IMR-90 (cell line): Measurements from ENCODE around the gene AHDC1. TPM values are rescaled to one million over a fixed set of nuclear protein-coding genes. Genes with fewer than 3 reads are reported as not detected.

Source experiments
- ATAC-seq: fragments of 200-7000 bp; cut with Tn5 transposase; 2 replicates; pipeline ENCODE4 v1.9.1; 2020; ENCODE audit warnings: low read depth, mild to moderate bottlenecking, moderate library complexity
- BruUV-seq: library from RNA; stranded (reverse); fragments of 400-500 nt; replicated peaks from 2 replicates; lab custom pipeline; 2021; lab: Mats Ljungman, UMichigan
- CTCF ChIA-PET: fragments of 300-600 bp; formaldehyde crosslinking; extraction: SDS; loops from one replicate; lab custom pipeline; 2021; ENCODE audit warnings: antibody characterized with exemption; lab: Yijun Ruan, JAX
- POLR2A ChIA-PET: fragments of 300-600 bp; sonication (Branson Sonifier 250); formaldehyde crosslinking; loops from one replicate; lab custom pipeline; 2022; ENCODE audit warnings: antibody characterized with exemption; ENCODE audit not compliant: unreplicated experiment; lab: Charles Lee
- DNase-seq: peaks from one replicate; pipeline ENCODE4 v3.0.0; 2013
- H2AFZ ChIP-seq: replicated peaks from 2 replicates; pipeline ENCODE3; 2013; ENCODE audit warnings: low read length, mild to moderate bottlenecking; ENCODE audit not compliant: poor library complexity
- H2AK5ac ChIP-seq: 2 replicates; pipeline ENCODE4 v1.6.1; 2013; ENCODE audit warnings: low read depth, low read length, inconsistent platforms
- H2AK9ac ChIP-seq: replicated peaks from 2 replicates; pipeline ENCODE3; 2013; ENCODE audit warnings: mild to moderate bottlenecking, low read depth, low read length, moderate library complexity; ENCODE audit not compliant: poor library complexity
- H2BK120ac ChIP-seq: 2 replicates; pipeline ENCODE4 v1.6.1; 2013; ENCODE audit warnings: low read depth, low read length, inconsistent platforms
- H2BK15ac ChIP-seq: 3 replicates; pipeline ENCODE4 v1.6.1; 2013; ENCODE audit warnings: low read depth, low read length, inconsistent platforms
- H2BK20ac ChIP-seq: 2 replicates; pipeline ENCODE4 v1.6.1; 2013; ENCODE audit warnings: low read depth, mild to moderate bottlenecking, inconsistent platforms, low read length, moderate library complexity
- H2BK5ac ChIP-seq: 2 replicates; pipeline ENCODE4 v1.6.1; 2013; ENCODE audit warnings: mild to moderate bottlenecking, low read depth, low read length, inconsistent platforms; ENCODE audit not compliant: poor library complexity, severe bottlenecking
- H3K14ac ChIP-seq: replicated peaks from 2 replicates; pipeline ENCODE4 v1.6.1; 2013; ENCODE audit warnings: low read depth, low read length, inconsistent platforms
- H3K18ac ChIP-seq: 2 replicates; pipeline ENCODE4 v1.6.1; 2013; ENCODE audit warnings: low read depth, low read length, control low read depth
- H3K23ac ChIP-seq: 2 replicates; pipeline ENCODE4 v1.6.1; 2013; ENCODE audit warnings: low read depth, low read length, inconsistent platforms
- H3K27ac ChIP-seq: 2 replicates; pipeline ENCODE4 v1.5.1; 2013; ENCODE audit warnings: mild to moderate bottlenecking, control low read depth, low read length; ENCODE audit not compliant: insufficient read depth
- H3K27me3 ChIP-seq: 2 replicates; pipeline ENCODE4 v1.6.1; 2013; ENCODE audit warnings: low read length; ENCODE audit not compliant: control insufficient read depth, insufficient read depth
- H3K36me3 ChIP-seq: 2 replicates; pipeline ENCODE4 v1.6.1; 2013; ENCODE audit warnings: low read length, mixed read lengths; ENCODE audit not compliant: control insufficient read depth, insufficient read depth
- H3K4ac ChIP-seq: 2 replicates; pipeline ENCODE4 v1.6.1; 2013; ENCODE audit warnings: low read depth, low read length, inconsistent platforms
- H3K4me1 ChIP-seq: 2 replicates; pipeline ENCODE4 v1.6.1; 2013; ENCODE audit warnings: low read length, mixed read lengths; ENCODE audit not compliant: control insufficient read depth, insufficient read depth
- H3K4me2 ChIP-seq: 2 replicates; pipeline ENCODE4 v1.6.1; 2013; ENCODE audit warnings: low read depth, mild to moderate bottlenecking, control low read depth, low read length, moderate library complexity
- H3K4me3 ChIP-seq: 2 replicates; pipeline ENCODE4 v1.5.1; 2013; ENCODE audit warnings: low read depth, mild to moderate bottlenecking, control low read depth, low read length, moderate library complexity; ENCODE audit not compliant: insufficient read depth
- H3K56ac ChIP-seq: 2 replicates; pipeline ENCODE4 v1.6.1; 2013; ENCODE audit warnings: low read length, inconsistent platforms; ENCODE audit not compliant: insufficient read depth; ENCODE audit errors: extremely low read depth
- H3K79me1 ChIP-seq, 2 experiments: 2 replicates each; pipeline ENCODE4 v1.6.1; 2013; ENCODE audit warnings: low read length in 2 of 2, inconsistent platforms in 1 of 2, low read depth in 1 of 2
- H3K9ac ChIP-seq: 2 replicates; pipeline ENCODE4 v1.6.1; 2013; ENCODE audit warnings: low read depth, low read length, control low read depth
- H3K9me1 ChIP-seq: 2 replicates; pipeline ENCODE4 v1.6.1; 2013; ENCODE audit warnings: low read length, inconsistent platforms; ENCODE audit not compliant: insufficient read depth
- H3K9me3 ChIP-seq: 2 replicates; pipeline ENCODE4 v1.6.1; 2013; ENCODE audit warnings: low read length; ENCODE audit not compliant: control insufficient read depth, insufficient read depth
- H4K20me1 ChIP-seq: 2 replicates; pipeline ENCODE4 v1.6.1; 2013; ENCODE audit warnings: low read length, inconsistent platforms; ENCODE audit not compliant: insufficient read depth
- H4K5ac ChIP-seq: 2 replicates; pipeline ENCODE4 v1.6.1; 2013; ENCODE audit warnings: mild to moderate bottlenecking, low read depth, low read length, control low read depth
- H4K8ac ChIP-seq, 2 experiments: 2 replicates each; pipeline ENCODE4 v1.6.1; 2013; ENCODE audit warnings: low read depth in 2 of 2, low read length in 2 of 2, control low read depth in 1 of 2, inconsistent platforms in 1 of 2
- H4K91ac ChIP-seq: 2 replicates; pipeline ENCODE4 v1.6.1; 2013; ENCODE audit warnings: low read depth, low read length, inconsistent platforms; ENCODE audit not compliant: insufficient read depth
- MXI1 ChIP-seq: IDR thresholded peaks from 2 replicates; pipeline ENCODE4 v1.6.1; 2012; ENCODE audit warnings: low read depth, mild to moderate bottlenecking, low read length, moderate library complexity, borderline replicate concordance
- WGBS, 2 experiments: methylation state at CpG; one replicate each; pipeline versions ENCODE4 v1.1.5 to v1.1.7; 2013; ENCODE audit warnings: missing lambda C conversion rate in 2 of 2; ENCODE audit not compliant: insufficient read length in 1 of 2; ENCODE audit errors: extremely low coverage in 2 of 2; 5-methylcytosine and 5-hydroxymethylcytosine counted together
- dilution Hi-C: fragments of 300-500 bp; cut with HindIII; formaldehyde crosslinking; loops from one replicate; pipeline ENCODE4 v1.14.3; 2018; ENCODE audit warnings: low sequenced_read_pairs; ENCODE audit not compliant: unreplicated experiment
- in situ Hi-C: fragments of 300-500 bp; cut with MboI; formaldehyde crosslinking; loops from 3 replicates; pipeline ENCODE4 v1.14.3; 2019; ENCODE audit warnings: low sequenced_read_pairs, inconsistent platforms, mixed read lengths
- intact Hi-C: fragments of 100-400 bp; cut with micrococcal nuclease; formaldehyde crosslinking; loops from 2 replicates; pipeline ENCODE4 v1.10.0; 2022
- polyA plus RNA-seq, 3 experiments: library from polyadenylated mRNA; depleted of rRNA; stranded (reverse); fragments of >200 nt; gene quantifications; 2 replicates each; pipeline ENCODE4 v1.2.3, GENCODE V29; 2012; ENCODE audit warnings: low replicate concordance in 1 of 3
- total RNA-seq: library from RNA; depleted of rRNA; stranded (reverse); fragments of >200 nt; gene quantifications from 2 replicates; pipeline ENCODE4 v1.2.3, GENCODE V29; 2012
- TF ChIP-seq, protein P1 (sequence below): conservative IDR thresholded peaks from 2 replicates; pipeline ENCODE4 v1.5.1; 2012; ENCODE audit warnings: mild to moderate bottlenecking, low read depth, low read length, improper control_type of control experiment

Gene AHDC1
- total and polyA plus RNA-seq, 2 of the 4 experiments (the other 2 are of a cell fraction) = 2.0 to 11.6 TPM

DNA sequence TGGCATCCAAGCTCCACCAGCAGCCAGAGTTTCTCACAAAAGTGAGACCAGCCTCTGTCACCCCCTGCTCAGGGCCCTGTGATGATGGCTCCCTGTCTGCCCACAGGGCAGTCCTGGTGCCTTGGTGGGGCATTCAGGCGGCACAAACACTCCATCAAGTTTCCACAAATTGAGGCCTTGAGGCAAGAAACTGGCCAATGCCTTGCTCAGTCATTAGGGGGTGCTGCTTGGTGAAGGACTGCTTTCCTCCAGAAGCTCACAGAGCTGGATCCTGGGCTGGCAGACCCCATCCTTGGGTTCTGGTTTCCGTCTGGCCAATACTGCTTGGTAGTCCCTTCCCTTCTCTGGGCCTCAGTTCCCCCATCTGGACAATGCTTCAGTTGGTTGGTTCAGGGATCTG is 12.5 kb upstream of the AHDC1 start:
- BruUV-seq = no TSS peak
- Histone ChIP-seq H3K4me2 (no peak overlapping the region), H3K9me3 (no peaks in the 10 kb centered on the region), H3K4me1 (no peaks in the 10 kb centered on the region), H3K14ac (no peak overlapping the region), H3K27me3 (peaks cover 29% of the 10 kb centered on the region), H2BK20ac (no peak overlapping the region), H3K56ac (no peak overlapping the region), H3K36me3 (no peaks in the 10 kb centered on the region), H3K9ac (no peak overlapping the region), H3K9me1 (no peaks in the 10 kb centered on the region), H3K4me3 (no peak overlapping the region), H2BK5ac (no peak overlapping the region), H4K5ac (no peak overlapping the region), H3K23ac (no peak overlapping the region), H3K18ac (no peak overlapping the region), H2BK15ac (no peak overlapping the region), H2AFZ (peak overlapping the region; percentile 17), H4K20me1 (no peaks in the 10 kb centered on the region), H3K27ac (no peak overlapping the region), H2AK5ac (no peak overlapping the region), H3K79me1 (no peaks in the 10 kb centered on the region), H2BK120ac (no peak overlapping the region), H4K91ac (no peak overlapping the region), H4K8ac (no peak overlapping the region), H3K4ac (no peak overlapping the region), H2AK9ac (no peak overlapping the region)
- no CpG with 5 or more reads among the region's 2 CpGs for WGBS, 2 experiments
- ChIA-PET POLR2A (no interaction called here), CTCF (no interaction called here)
- DNase-seq (no peak), ATAC-seq (no peak)
- intact Hi-C loops (no loop called here), in situ Hi-C loops (no loop called here), dilution Hi-C loops (no loop called here)
- TF ChIP-seq MXI1 = no peak
- TF ChIP-seq, protein P1, sequence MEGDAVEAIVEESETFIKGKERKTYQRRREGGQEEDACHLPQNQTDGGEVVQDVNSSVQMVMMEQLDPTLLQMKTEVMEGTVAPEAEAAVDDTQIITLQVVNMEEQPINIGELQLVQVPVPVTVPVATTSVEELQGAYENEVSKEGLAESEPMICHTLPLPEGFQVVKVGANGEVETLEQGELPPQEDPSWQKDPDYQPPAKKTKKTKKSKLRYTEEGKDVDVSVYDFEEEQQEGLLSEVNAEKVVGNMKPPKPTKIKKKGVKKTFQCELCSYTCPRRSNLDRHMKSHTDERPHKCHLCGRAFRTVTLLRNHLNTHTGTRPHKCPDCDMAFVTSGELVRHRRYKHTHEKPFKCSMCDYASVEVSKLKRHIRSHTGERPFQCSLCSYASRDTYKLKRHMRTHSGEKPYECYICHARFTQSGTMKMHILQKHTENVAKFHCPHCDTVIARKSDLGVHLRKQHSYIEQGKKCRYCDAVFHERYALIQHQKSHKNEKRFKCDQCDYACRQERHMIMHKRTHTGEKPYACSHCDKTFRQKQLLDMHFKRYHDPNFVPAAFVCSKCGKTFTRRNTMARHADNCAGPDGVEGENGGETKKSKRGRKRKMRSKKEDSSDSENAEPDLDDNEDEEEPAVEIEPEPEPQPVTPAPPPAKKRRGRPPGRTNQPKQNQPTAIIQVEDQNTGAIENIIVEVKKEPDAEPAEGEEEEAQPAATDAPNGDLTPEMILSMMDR = 0 out of 2 replicates have a peak, but pooled peaks have one; percentile 25
